CD14-positive monocyte (primary cell): Measurements from ENCODE around the gene CDHR2. TPM values are rescaled to one million over a fixed set of nuclear protein-coding genes. Genes with fewer than 3 reads are reported as not detected.

Source experiments
- DNase-seq, 3 donors: peaks; one replicate each; pipeline ENCODE4 v3.0.0-alpha.2; 2011 to 2022
- H2AFZ ChIP-seq: 2 replicates; pipeline ENCODE4 v1.6.0; 2012; ENCODE audit warnings: mild to moderate bottlenecking, low read depth, low read length, inconsistent platforms; ENCODE audit not compliant: insufficient read depth, poor library complexity, severe bottlenecking
- H3K27ac ChIP-seq, 2 donors: 1 replicate in 1 of 2; 2 replicates in 1 of 2; pipeline ENCODE4 v1.5.1; 2012 to 2013; ENCODE audit warnings: low read length in 2 of 2, control low read depth in 1 of 2, inconsistent platforms in 1 of 2, low read depth in 1 of 2, mild to moderate bottlenecking in 1 of 2
- H3K27me3 ChIP-seq, 2 donors: one replicate each; pipeline versions ENCODE4 v1.6.0 to v1.6.1; 2011 to 2013; ENCODE audit warnings: low read length in 2 of 2; ENCODE audit not compliant: control insufficient read depth in 2 of 2, insufficient read depth in 2 of 2
- H3K36me3 ChIP-seq, 2 donors: replicated peaks in 1 of 2; 1 replicate in 1 of 2; 2 replicates in 1 of 2; pipeline versions ENCODE4 v1.5.1 to v1.6.1; 2012 to 2013; ENCODE audit warnings: low read length in 2 of 2, control low read depth in 1 of 2, inconsistent platforms in 1 of 2, mild to moderate bottlenecking in 1 of 2; ENCODE audit not compliant: insufficient read depth in 2 of 2, control insufficient read depth in 1 of 2
- H3K4me1 ChIP-seq, 2 donors: 1 replicate in 1 of 2; 2 replicates in 1 of 2; pipeline versions ENCODE4 v1.5.1 to v1.6.1; 2012 to 2013; ENCODE audit warnings: low read length in 2 of 2, control low read depth in 1 of 2, inconsistent platforms in 1 of 2, mild to moderate bottlenecking in 1 of 2, moderate library complexity in 1 of 2; ENCODE audit not compliant: insufficient read depth in 2 of 2, control insufficient read depth in 1 of 2
- H3K4me2 ChIP-seq: replicated peaks from 2 replicates; pipeline ENCODE3; 2012; ENCODE audit warnings: low read length, moderate library complexity, mild to moderate bottlenecking; ENCODE audit not compliant: poor library complexity, severe bottlenecking; ENCODE audit errors: extremely low read depth
- H3K4me3 ChIP-seq, 3 experiments: fragments of 200-600 bp in 1 of 3; sonication (generic) in 1 of 3; replicated peaks in 1 of 3; 1 replicate in 2 of 3; 2 replicates in 1 of 3; pipeline ENCODE4 v1.5.1; 2011 to 2013; ENCODE audit warnings: low read length in 3 of 3, mild to moderate bottlenecking in 3 of 3, control low read depth in 2 of 3, low read depth in 2 of 3, inconsistent platforms in 1 of 3, moderate library complexity in 1 of 3
- H3K79me2 ChIP-seq: 2 replicates; pipeline ENCODE4 v1.6.0; 2012; ENCODE audit warnings: mild to moderate bottlenecking, control low read depth, inconsistent platforms, low read length, moderate library complexity; ENCODE audit not compliant: insufficient read depth
- H3K9ac ChIP-seq: 2 replicates; pipeline ENCODE4 v1.6.0; 2017; ENCODE audit warnings: low read length, mild to moderate bottlenecking; ENCODE audit not compliant: insufficient read depth, poor library complexity, severe bottlenecking
- H3K9me3 ChIP-seq, 2 donors: replicated peaks in 1 of 2; 1 replicate in 1 of 2; 2 replicates in 1 of 2; pipeline versions ENCODE4 v1.5.1 to v1.6.1; 2012 to 2013; ENCODE audit warnings: low read length in 2 of 2, control low read depth in 1 of 2; ENCODE audit not compliant: control insufficient read depth in 1 of 2, insufficient read depth in 1 of 2
- H4K20me1 ChIP-seq: 2 replicates; pipeline ENCODE4 v1.6.0; 2012; ENCODE audit warnings: mild to moderate bottlenecking, low read length, control low read depth, moderate library complexity; ENCODE audit not compliant: insufficient read depth
- H3K27ac Mint-ChIP-seq, 7 donors: one replicate each; pipeline ENCODE4 v1.8.0; 2020; ENCODE audit warnings: mild to moderate bottlenecking in 7 of 7, mixed read lengths in 7 of 7, moderate library complexity in 6 of 7, inconsistent platforms in 2 of 7
- H3K27me3 Mint-ChIP-seq, 3 donors: one replicate each; pipeline ENCODE4 v1.8.0; 2021 to 2022; ENCODE audit warnings: low read depth in 3 of 3, mild to moderate bottlenecking in 3 of 3, mixed read lengths in 3 of 3, moderate library complexity in 3 of 3, inconsistent platforms in 1 of 3
- H3K36me3 Mint-ChIP-seq, 2 donors: one replicate each; pipeline ENCODE4 v1.8.0; 2020; ENCODE audit warnings: mixed read lengths in 2 of 2, inconsistent platforms in 1 of 2, mild to moderate bottlenecking in 1 of 2
- H3K4me1 Mint-ChIP-seq: one replicate; pipeline ENCODE4 v1.8.0; 2020; ENCODE audit warnings: mild to moderate bottlenecking, mixed read lengths
- H3K4me3 Mint-ChIP-seq, 2 donors: one replicate each; pipeline ENCODE4 v1.8.0; 2020; ENCODE audit warnings: mild to moderate bottlenecking in 2 of 2, mixed read lengths in 2 of 2, moderate library complexity in 1 of 2
- H3K9me3 Mint-ChIP-seq, 7 donors: one replicate each; pipeline ENCODE4 v1.8.0; 2020 to 2022; ENCODE audit warnings: mixed read lengths in 7 of 7, mild to moderate bottlenecking in 6 of 7, moderate library complexity in 6 of 7, inconsistent platforms in 2 of 7
- WGBS: methylation state at CpG from one replicate; pipeline ENCODE4 v1.1.5; 2013; ENCODE audit warnings: missing lambda C conversion rate; ENCODE audit not compliant: insufficient coverage; 5-methylcytosine and 5-hydroxymethylcytosine counted together
- intact Hi-C, 2 donors: fragments of 100-400 bp; cut with micrococcal nuclease; formaldehyde crosslinking; loops; one replicate each; pipeline versions ENCODE4 v1.15.0 to v1.15.1; 2023
- polyA plus RNA-seq, 3 donors: library from polyadenylated mRNA; depleted of rRNA in 1 of 3; unstranded in 2 of 3; stranded (reverse) in 1 of 3; fragments of 300-500 nt in 2 of 3; fragments of >200 nt in 1 of 3; fragmentation: Illumina TruSeq in 2 of 3; gene quantifications; 1 replicate in 2 of 3; 2 replicates in 1 of 3; pipeline ENCODE4 v1.2.3, GENCODE V29; 2012 to 2021
- TF ChIP-seq, protein P1 (sequence below): fragments of 200-600 bp; IDR thresholded peaks from one replicate; pipeline ENCODE4 v1.8.0; 2022; ENCODE audit warnings: antibody characterized with exemption, mild to moderate bottlenecking

CDHR2 gene
- polyA plus RNA-seq, 3 donors = 0.12 TPM; not detected in 2

DNA sequence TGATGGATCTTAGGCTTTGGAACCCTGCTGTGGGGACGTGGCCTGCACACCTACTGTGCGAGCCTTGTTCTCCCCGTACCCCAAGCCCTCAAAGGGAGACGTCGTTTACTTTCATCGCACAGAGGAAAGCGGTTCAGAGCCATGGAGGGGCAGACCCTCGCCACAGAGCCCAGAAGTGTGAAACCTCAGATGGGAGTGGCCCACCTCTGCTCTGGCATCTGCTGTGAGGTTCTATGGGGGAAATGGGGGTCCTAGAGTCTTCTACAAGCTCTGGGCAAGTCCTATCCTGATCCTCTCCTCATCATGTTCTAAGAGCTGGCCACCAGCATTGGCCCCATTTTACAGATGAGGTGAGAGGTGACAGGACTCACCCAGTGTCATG is 8.2 kb upstream of the CDHR2 start:
- H3K36me3 ChIP-seq = no peaks in the 10 kb centered on the region
- intact Hi-C loops = loop anchor here in 1 of 2 donors (10.0 kb wide), 1 partner anchor 354 kb away; the partner anchor contains the start of gene HK3
- H3K4me2 ChIP-seq = peak overlapping the region; percentile 87
- Mint-ChIP-seq H3K36me3 (peaks cover 0 to 12% of the 10 kb centered on the region in 2 donors), H3K27ac (peak overlapping the region; percentile 79 to 96 (median 95)), H3K4me3 (peak overlapping the region; percentile 88 to 94), H3K9me3 (no peaks in the 10 kb centered on the region), H3K4me1 (peaks cover 60% of the 10 kb centered on the region), H3K27me3 (no peaks in the 10 kb centered on the region)
- H3K4me1 ChIP-seq = peaks cover 56 to 79% of the 10 kb centered on the region in 2 donors
- H3K27me3 ChIP-seq = no peaks in the 10 kb centered on the region
- TF ChIP-seq, protein P1, sequence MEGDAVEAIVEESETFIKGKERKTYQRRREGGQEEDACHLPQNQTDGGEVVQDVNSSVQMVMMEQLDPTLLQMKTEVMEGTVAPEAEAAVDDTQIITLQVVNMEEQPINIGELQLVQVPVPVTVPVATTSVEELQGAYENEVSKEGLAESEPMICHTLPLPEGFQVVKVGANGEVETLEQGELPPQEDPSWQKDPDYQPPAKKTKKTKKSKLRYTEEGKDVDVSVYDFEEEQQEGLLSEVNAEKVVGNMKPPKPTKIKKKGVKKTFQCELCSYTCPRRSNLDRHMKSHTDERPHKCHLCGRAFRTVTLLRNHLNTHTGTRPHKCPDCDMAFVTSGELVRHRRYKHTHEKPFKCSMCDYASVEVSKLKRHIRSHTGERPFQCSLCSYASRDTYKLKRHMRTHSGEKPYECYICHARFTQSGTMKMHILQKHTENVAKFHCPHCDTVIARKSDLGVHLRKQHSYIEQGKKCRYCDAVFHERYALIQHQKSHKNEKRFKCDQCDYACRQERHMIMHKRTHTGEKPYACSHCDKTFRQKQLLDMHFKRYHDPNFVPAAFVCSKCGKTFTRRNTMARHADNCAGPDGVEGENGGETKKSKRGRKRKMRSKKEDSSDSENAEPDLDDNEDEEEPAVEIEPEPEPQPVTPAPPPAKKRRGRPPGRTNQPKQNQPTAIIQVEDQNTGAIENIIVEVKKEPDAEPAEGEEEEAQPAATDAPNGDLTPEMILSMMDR = no peak
- peaks cover 4% of the 10 kb centered on the region for H4K20me1 ChIP-seq
- WGBS = 85% methylated on average over 8 of the region's 8 CpGs
- H3K9me3 ChIP-seq = no peaks in the 10 kb centered on the region
- no peak for DNase-seq
- peak overlapping the region; percentile 80 for H3K9ac ChIP-seq
- H3K4me3 ChIP-seq = peak overlapping the region in 1 of 3 experiments; percentile 91
- H3K27ac ChIP-seq = peak overlapping the region; percentile 83 to 89
- H2AFZ ChIP-seq = peak overlapping the region; percentile 65
- H3K79me2 ChIP-seq = peaks cover 50% of the 10 kb centered on the region

DNA sequence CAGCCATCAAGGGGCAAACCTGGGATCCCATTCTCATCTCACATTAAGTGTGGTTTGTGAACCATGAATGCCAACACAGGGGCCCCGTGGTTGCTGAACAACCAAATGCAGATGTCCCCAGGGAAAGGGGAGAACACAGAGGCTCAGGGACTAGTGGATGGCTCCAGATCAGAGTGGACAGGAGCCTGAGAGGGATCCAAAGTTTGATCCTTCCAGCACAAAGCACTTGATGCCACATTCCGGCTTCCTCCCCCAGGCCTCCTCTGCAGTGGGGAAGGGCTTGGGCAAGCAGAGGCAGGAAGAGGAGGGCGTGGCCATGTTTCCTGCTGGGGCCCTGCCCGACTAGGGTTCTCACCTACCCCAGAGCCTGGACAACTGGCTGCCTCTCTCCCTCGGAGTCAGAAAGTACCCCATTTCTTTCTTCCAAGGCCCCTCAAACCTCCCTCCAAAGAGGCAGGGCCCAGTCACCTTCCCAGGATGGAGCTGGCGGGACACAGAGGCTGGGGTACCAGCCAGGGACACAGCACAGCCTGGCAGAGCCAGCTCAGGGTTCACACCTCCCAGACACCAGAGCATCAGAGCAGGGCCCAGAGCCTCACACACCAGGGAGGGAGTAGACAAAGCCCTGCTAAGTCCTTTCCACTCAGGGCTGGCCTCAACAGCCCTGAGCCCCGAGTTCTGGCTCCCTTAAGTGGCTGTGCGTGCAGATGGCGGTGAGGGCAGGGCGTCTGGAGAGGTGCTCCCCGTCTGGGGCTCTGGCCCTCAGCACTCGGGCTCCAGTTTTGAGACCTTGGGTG is 7.6 kb upstream of the CDHR2 start:
- TF ChIP-seq, protein P1 = no peak
- Histone ChIP-seq H3K27ac (peak overlapping the region; percentile 83 to 89), H3K9me3 (no peaks in the 10 kb centered on the region), H2AFZ (peak overlapping the region; percentile 65), H3K9ac (peak overlapping the region; percentile 80), H3K4me1 (peaks cover 56 to 75% of the 10 kb centered on the region in 2 donors), H3K27me3 (no peaks in the 10 kb centered on the region), H3K4me2 (peak overlapping the region; percentile 87), H3K79me2 (peaks cover 44% of the 10 kb centered on the region), H3K36me3 (no peaks in the 10 kb centered on the region), H4K20me1 (no peaks in the 10 kb centered on the region), H3K4me3 (peak overlapping the region in 2 of 3 experiments; percentile 79 to 91)
- 23% methylated on average over 10 of the region's 12 CpGs for WGBS
- Mint-ChIP-seq H3K36me3 (peaks cover 0 to 12% of the 10 kb centered on the region in 2 donors), H3K4me3 (peak overlapping the region; percentile 88 to 94), H3K4me1 (peaks cover 63% of the 10 kb centered on the region), H3K27ac (peak overlapping the region; percentile 92 to 96 (median 95)), H3K27me3 (no peaks in the 10 kb centered on the region), H3K9me3 (no peaks in the 10 kb centered on the region)
- peak; percentile 57 to 73 (median 60) for DNase-seq
- intact Hi-C loops = loop anchor here in 1 of 2 donors (10.0 kb wide), 1 partner anchor 353 kb away; the partner anchor contains the start of gene HK3
